ENCODE data around the gene RNF34.
"Not testable (repeated sequence)": the region's sequence is repeated elsewhere in the genome, so short reads cannot be mapped to it uniquely, and the experiment has no call there.

Gene RNF34

GRCh38 chr12:121399391-121400331 lies at the start of gene RNF34:
TSS of gene RNF34 (plus strand) at chr12:121400118. CDS start at chr12:121400213, 95 bp downstream.
- DNase-seq (ENCODE audit: low read depth in 3 of 3, low spot score in 1 of 3): peak; percentile 93 to 95 (median 94)

GRCh38 chr12:121351820-121352681 lies 47.9 kb upstream of the RNF34 start, which contains the start of gene ANAPC5:
TSS of gene ANAPC5 (minus strand) at chr12:121352411. CDS start at chr12:121352340, 71 bp downstream.
- peak; percentile 72 to 80 (median 78) for DNase-seq (ENCODE audit: low read depth in 3 of 3, low spot score in 1 of 3)

DNA sequence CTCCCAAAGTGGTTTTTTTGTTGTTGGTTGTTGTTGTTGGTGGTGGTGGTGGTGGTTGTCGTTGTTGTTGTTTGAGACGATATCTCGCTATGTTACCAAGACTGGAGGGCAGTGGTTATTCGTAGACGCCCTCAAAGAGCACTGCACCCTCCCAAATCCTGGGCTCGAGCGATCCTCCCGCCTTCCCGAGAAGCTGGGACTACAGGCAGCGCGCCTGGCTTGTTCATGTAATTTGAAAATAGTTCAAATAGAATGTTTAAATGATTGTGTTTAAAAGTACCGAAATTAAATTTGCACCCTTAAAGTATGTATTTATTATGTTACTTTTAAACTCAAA lies 47.3 kb upstream of the RNF34 start:
- DNase-seq (ENCODE audit: low read depth in 3 of 3, low spot score in 1 of 3): no peak

GRCh38 chr12:121355818-121356217 lies 44.1 kb upstream of the RNF34 start:
- no peak for DNase-seq (ENCODE audit: low read depth in 3 of 3, low spot score in 1 of 3)

- no peak for DNase-seq (ENCODE audit: low read depth in 3 of 3, low spot score in 1 of 3)
Observed at GRCh38 chr12:121356657-121357056, 43.3 kb upstream of the RNF34 start.

- DNase-seq (ENCODE audit: low read depth in 3 of 3, low spot score in 1 of 3): no peak
Observed at GRCh38 chr12:121357331-121357730, 42.6 kb upstream of the RNF34 start.

- no peak for DNase-seq (ENCODE audit: low read depth in 3 of 3, low spot score in 1 of 3)
Observed at GRCh38 chr12:121358073-121358472, 41.8 kb upstream of the RNF34 start.

GRCh38 chr12:121364683-121365121 lies 35.2 kb upstream of the RNF34 start:
- DNase-seq (ENCODE audit: low read depth in 3 of 3, low spot score in 1 of 3): no peak

GRCh38 chr12:121365416-121366062 lies 34.4 kb upstream of the RNF34 start:
- DNase-seq (ENCODE audit: low read depth in 3 of 3, low spot score in 1 of 3): no peak

- no peak for DNase-seq (ENCODE audit: low read depth in 3 of 3, low spot score in 1 of 3)
Observed at GRCh38 chr12:121366063-121366459, 33.9 kb upstream of the RNF34 start.

GRCh38 chr12:121371404-121371803 lies 28.5 kb upstream of the RNF34 start:
- DNase-seq (ENCODE audit: low read depth in 3 of 3, low spot score in 1 of 3): no peak

DNA sequence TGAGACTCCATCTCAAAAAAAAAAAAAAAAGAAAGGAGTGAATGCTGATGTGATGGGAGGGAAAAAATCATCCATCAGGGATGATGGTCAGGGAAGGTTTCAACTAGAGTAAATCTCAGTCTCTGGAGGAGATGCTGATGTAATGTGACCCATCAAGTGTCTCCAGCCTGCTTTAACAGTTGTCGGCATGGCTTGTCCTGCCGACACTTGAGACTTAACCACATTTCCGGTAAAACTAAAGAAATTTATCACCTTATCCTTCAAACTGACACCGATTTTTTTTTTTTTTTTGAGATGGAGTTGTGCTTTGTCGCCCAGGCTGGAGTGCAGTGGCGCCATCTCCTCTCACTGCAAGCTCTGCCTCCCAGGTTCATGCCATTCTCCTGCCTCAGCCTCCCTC lies 26.2 kb upstream of the RNF34 start:
- no peak for DNase-seq (ENCODE audit: low read depth in 3 of 3, low spot score in 1 of 3)

DNA sequence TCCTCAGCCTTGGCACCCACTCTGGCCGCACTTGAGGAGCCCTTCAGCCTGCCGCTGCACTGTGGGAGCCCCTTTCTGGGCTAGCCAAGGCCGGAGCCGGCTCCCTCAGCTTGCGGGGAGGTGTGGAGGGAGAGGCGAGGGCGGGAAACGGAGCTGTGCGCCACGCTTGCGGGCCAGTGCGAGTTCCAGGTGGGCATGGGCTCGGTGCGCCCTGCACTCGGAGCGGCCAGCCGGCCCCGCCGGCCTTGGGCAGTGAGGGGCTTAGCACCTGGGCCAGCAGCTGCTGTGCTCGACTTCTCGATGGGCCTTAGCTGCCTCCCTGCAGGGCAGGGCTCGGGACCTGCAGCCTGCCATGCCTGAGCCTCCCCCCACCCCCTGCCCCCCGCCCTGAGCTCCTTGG lies 25.6 kb upstream of the RNF34 start:
- DNase-seq (ENCODE audit: low read depth in 3 of 3, low spot score in 1 of 3): not testable (repeated sequence)

DNA sequence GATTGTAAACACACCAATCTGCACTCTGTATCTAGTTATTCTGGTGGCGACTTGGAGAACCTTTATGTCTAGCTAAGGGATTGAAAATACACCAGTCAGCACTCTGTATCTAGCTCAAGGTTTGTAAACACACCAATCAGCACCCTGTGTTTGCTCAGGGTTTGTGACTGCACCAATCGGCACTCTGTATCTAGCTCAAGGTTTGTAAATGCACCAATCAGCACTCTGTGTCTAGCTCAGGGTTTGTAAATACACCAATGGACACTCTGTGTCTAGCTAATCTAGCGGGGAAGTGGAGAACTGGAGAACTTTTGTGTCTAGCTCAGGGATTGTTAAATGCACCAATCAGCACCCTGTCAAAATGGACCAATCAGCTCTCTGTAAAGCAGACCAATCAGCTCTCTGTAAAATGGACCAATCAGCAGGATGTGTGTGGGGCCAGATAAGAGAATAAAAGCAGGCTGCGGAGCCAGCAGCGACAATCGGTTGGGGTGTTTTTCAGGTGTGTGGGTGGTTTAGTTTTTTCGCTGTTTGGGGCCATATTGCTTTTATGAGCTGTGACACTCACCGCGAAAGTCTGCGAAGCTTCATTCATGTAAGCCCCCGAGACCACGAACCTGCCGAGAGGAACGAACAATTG lies 24.9 kb upstream of the RNF34 start:
- DNase-seq (ENCODE audit: low read depth in 3 of 3, low spot score in 1 of 3): not testable (repeated sequence)

GRCh38 chr12:121376754-121377697 lies 22.9 kb upstream of the RNF34 start:
- no peak for DNase-seq (ENCODE audit: low read depth in 3 of 3, low spot score in 1 of 3)

- DNase-seq (ENCODE audit: low read depth in 3 of 3, low spot score in 1 of 3): no peak
Observed at GRCh38 chr12:121378736-121379135, 21.2 kb upstream of the RNF34 start.

GRCh38 chr12:121379945-121380344 lies 20.0 kb upstream of the RNF34 start:
- DNase-seq (ENCODE audit: low read depth in 3 of 3, low spot score in 1 of 3): no peak

GRCh38 chr12:121383601-121384021 lies 16.3 kb upstream of the RNF34 start:
- DNase-seq (ENCODE audit: low read depth in 3 of 3, low spot score in 1 of 3): no peak

DNA sequence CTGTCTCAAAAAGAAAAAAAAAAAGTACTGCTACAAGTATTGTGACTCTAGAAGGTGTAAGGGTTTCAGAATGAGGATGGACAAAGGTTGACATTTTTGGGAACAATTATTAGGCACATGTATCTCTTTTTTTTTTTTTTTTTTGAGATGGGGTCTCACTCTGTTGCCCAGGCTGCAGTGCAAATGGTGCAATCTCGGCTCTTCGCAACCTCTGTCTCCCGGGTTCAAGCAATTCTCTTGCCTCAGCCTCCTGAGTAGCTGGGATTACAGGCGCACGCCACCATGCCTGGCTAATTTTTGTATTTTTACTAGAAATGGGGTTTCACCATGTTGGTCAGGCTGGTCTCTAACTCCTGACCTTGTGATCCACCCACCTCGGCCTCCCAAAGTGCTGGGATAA lies 15.0 kb upstream of the RNF34 start:
- DNase-seq (ENCODE audit: low read depth in 3 of 3, low spot score in 1 of 3): not testable (repeated sequence)

Measured in stimulated activated CD4-positive, alpha-beta T cell treated with anti-CD3 and anti-CD28 coated beads, TNF-alpha, amount 100 ng/mL, for 1 hour (primary cell).